ENCODE results near the gene PPP1CC. TPM values are rescaled to one million over a fixed set of nuclear protein-coding genes. Genes with fewer than 3 reads are reported as not detected.
A peak's percentile ranks its signal among the peaks of the same experiment; 100 is the strongest.

The PPP1CC gene
- total RNA-seq, 2 donors from 2014 or later: 99.5 to 199 TPM

GRCh38 chr12:110750784-110751461, 8.2 kb upstream of the PPP1CC start:
- H3K27ac ChIP-seq: peak overlapping the region in 1 of 2 donors; percentile 62
- DNase-seq (ENCODE audit: low spot score): no peak
- TF ChIP-seq, protein P1, sequence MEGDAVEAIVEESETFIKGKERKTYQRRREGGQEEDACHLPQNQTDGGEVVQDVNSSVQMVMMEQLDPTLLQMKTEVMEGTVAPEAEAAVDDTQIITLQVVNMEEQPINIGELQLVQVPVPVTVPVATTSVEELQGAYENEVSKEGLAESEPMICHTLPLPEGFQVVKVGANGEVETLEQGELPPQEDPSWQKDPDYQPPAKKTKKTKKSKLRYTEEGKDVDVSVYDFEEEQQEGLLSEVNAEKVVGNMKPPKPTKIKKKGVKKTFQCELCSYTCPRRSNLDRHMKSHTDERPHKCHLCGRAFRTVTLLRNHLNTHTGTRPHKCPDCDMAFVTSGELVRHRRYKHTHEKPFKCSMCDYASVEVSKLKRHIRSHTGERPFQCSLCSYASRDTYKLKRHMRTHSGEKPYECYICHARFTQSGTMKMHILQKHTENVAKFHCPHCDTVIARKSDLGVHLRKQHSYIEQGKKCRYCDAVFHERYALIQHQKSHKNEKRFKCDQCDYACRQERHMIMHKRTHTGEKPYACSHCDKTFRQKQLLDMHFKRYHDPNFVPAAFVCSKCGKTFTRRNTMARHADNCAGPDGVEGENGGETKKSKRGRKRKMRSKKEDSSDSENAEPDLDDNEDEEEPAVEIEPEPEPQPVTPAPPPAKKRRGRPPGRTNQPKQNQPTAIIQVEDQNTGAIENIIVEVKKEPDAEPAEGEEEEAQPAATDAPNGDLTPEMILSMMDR (IDR thresholded peaks at IDR 0.05): no peak
- no peaks in the 10 kb centered on the region for H3K9me3 ChIP-seq
- H3K27me3 ChIP-seq: no peaks in the 10 kb centered on the region
- H3K36me3 ChIP-seq: no peaks in the 10 kb centered on the region
- H3K4me1 ChIP-seq: no peaks in the 10 kb centered on the region
- H3K4me3 ChIP-seq: no peak overlapping the region

- Histone ChIP-seq H3K4me1 (peaks cover 0 to 27% of the 10 kb centered on the region in 2 donors), H3K27me3 (no peaks in the 10 kb centered on the region), H3K4me3 (no peak overlapping the region), H3K9me3 (no peaks in the 10 kb centered on the region), H3K27ac (no peak overlapping the region), H3K36me3 (no peaks in the 10 kb centered on the region)
- DNase-seq (ENCODE audit: low spot score): no peak
- TF ChIP-seq, protein P1 (IDR thresholded peaks at IDR 0.05): no peak
Measured at GRCh38 chr12:110746550-110746949, 3.9 kb upstream of the PPP1CC start.

DNA sequence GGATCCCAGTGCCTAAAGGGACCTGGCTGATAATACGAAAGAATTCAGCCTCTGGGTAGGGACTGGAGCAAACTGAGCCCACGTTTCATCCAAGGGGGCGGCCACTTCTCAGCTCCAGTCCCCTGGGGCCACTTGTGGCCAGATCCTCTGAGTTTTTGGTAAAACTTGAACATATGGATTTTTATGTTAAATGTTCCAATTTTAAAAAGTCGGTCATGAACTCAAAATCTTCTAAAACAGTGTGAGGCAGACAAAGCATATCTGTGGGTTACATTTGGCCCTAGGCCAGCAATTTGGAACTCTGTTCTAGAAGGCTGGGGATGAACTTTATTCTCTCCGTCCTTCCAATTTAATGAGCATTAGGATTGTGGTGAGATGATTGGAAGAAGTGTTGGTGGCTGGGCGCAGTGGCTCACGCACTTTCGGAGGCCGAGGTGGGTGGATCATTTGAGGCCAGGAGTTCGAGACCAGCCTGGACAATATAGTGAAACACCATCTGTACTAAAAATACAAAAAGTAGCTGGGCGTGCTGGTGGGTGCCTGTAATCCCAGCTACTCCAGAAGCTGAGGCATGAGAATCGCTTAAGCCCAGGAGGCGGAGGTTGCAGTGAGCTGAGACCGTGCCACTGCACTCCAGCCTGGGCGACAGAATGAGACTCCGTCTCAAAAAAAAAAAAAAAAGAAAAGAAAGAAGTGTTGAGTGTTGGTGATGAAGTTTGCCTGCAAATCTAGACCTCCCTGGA, 3.0 kb upstream of the PPP1CC start:
- H3K36me3 ChIP-seq: no peaks in the 10 kb centered on the region
- DNase-seq (ENCODE audit: low spot score): no peak
- H3K27me3 ChIP-seq: no peaks in the 10 kb centered on the region
- no peak overlapping the region for H3K27ac ChIP-seq
- TF ChIP-seq, protein P1 (IDR thresholded peaks at IDR 0.05): no peak
- H3K4me1 ChIP-seq: peaks cover 0 to 34% of the 10 kb centered on the region in 2 donors
- no peaks in the 10 kb centered on the region for H3K9me3 ChIP-seq
- no peak overlapping the region for H3K4me3 ChIP-seq

DNA sequence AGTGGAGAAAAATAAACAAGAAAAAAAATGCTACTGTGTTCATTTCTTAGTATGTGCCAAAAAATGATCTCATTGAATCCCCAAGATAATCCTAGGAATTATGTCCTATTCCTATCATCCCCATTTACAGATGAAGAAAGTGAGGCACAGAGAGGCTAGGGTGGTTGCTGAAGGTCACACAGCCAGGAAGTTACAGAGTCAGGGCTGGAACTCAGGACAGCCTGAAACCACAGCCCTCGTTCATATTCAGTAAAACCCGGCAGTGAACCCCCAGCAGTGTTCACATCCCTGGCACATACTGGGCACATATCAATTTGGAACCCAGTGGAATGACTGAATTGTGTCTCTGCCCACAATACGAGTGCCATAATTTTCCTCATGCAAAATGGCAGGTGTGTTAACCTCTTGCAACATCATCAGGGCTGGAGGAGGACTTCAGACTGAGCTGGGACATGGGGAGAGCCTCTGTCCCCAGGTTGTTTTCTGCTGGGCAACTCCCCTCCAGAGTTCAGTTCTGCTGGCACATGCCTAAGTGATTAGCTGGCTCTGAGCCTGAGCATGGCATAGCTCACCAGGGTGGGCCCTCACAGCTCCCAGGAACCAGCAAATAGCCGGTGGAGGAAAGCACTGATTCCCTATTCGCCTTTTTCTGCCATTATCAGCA, 2.0 kb upstream of the PPP1CC start:
- no peak for DNase-seq (ENCODE audit: low spot score)
- H3K36me3 ChIP-seq: no peaks in the 10 kb centered on the region
- H3K27ac ChIP-seq: peak overlapping the region in 1 of 2 donors; percentile 87
- H3K9me3 ChIP-seq: no peaks in the 10 kb centered on the region
- peaks cover 0 to 44% of the 10 kb centered on the region in 2 donors for H3K4me1 ChIP-seq
- TF ChIP-seq, protein P1 (IDR thresholded peaks at IDR 0.05): no peak
- no peak overlapping the region for H3K4me3 ChIP-seq
- no peaks in the 10 kb centered on the region for H3K27me3 ChIP-seq

GRCh38 chr12:110744151-110744571, 1.5 kb upstream of the PPP1CC start:
- peak overlapping the region; percentile 87 to 91 for H3K27ac ChIP-seq
- peak; percentile 56 for DNase-seq (ENCODE audit: low spot score)
- H3K9me3 ChIP-seq: no peaks in the 10 kb centered on the region
- no peaks in the 10 kb centered on the region for H3K27me3 ChIP-seq
- peaks cover 0 to 49% of the 10 kb centered on the region in 2 donors for H3K4me1 ChIP-seq
- H3K36me3 ChIP-seq: no peaks in the 10 kb centered on the region
- H3K4me3 ChIP-seq: no peak overlapping the region
- TF ChIP-seq, protein P1 (IDR thresholded peaks at IDR 0.05): no peak
